OCI-LY3 (cell line): ENCODE results near the gene ATRAID.

Experiments used
- CTCF ChIP-seq: fragments of 200-600, 300-600 bp; sonication (generic); IDR thresholded peaks from 2 replicates; pipeline ENCODE4 v1.5.1; 2014; ENCODE audit warnings: antibody characterized with exemption, low read length, low read depth
- EZH2phosphoT487 ChIP-seq: fragments of 200-600 bp; shearing (Covaris generic); IDR thresholded peaks from 2 replicates; pipeline ENCODE4 v1.6.1; 2018; ENCODE audit warnings: antibody characterized with exemption, mixed run types, low read depth

GRCh38 chr2:27238976-27239375, 27.1 kb downstream of the ATRAID start:
- TF ChIP-seq CTCF (no peak), EZH2phosphoT487 (no peak)
